A673 (cell line): ENCODE results near the gene DSCAM.

Source experiments
- EZH2 ChIP-seq: fragments of 200-600 bp; sonication (generic); IDR thresholded peaks from 2 replicates; pipeline ENCODE4 v1.6.1; 2017; ENCODE audit warnings: borderline replicate concordance, low read depth, mild to moderate bottlenecking, mixed read lengths, antibody characterized with exemption, low read length; ENCODE audit not compliant: poor library complexity, severe bottlenecking
- TF ChIP-seq, protein P1 (sequence below): fragments of 300-800, 200-600 bp; sonication (generic); conservative IDR thresholded peaks from 2 replicates; pipeline ENCODE4 v1.5.1; 2017; ENCODE audit warnings: low read depth, mild to moderate bottlenecking, antibody characterized with exemption, low read length, moderate library complexity, mixed read lengths

DNA sequence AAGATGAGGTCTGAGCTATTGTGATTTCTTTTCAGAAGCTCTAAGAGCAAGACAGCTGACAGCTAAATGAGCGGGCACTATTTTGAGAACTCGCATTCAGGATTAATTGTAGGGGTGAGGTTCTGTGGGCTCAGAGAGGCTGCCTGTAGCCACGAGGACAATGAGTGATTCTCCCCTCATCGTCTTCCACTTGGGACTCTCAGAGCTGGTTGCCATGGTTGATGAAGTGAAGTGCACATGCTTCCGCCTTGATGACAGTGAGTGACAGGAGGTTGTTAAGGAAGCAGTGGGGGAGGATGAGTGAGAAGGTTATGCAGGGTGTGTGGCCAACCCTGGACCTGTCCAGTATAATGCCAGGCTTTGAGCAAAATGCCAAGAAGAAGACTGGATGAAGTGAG is 638.0 kb downstream of the DSCAM start:
- TF ChIP-seq, protein P1, sequence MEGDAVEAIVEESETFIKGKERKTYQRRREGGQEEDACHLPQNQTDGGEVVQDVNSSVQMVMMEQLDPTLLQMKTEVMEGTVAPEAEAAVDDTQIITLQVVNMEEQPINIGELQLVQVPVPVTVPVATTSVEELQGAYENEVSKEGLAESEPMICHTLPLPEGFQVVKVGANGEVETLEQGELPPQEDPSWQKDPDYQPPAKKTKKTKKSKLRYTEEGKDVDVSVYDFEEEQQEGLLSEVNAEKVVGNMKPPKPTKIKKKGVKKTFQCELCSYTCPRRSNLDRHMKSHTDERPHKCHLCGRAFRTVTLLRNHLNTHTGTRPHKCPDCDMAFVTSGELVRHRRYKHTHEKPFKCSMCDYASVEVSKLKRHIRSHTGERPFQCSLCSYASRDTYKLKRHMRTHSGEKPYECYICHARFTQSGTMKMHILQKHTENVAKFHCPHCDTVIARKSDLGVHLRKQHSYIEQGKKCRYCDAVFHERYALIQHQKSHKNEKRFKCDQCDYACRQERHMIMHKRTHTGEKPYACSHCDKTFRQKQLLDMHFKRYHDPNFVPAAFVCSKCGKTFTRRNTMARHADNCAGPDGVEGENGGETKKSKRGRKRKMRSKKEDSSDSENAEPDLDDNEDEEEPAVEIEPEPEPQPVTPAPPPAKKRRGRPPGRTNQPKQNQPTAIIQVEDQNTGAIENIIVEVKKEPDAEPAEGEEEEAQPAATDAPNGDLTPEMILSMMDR, result no peak
- TF ChIP-seq EZH2, result no peak
